ENCODE results near the gene MCM3.

MCM3 gene

GRCh38 chr6:52284460-52285176 is at the start of gene MCM3:
TSS of gene MCM3 (minus strand) at chr6:52284742. CDS start at chr6:52284674, 68 bp downstream.
- peak; percentile 93 for DNase-seq

GRCh38 chr6:52333840-52334200 is 49.3 kb upstream of the MCM3 start:
- no peak for DNase-seq

GRCh38 chr6:52331793-52332457 is 47.4 kb upstream of the MCM3 start:
- DNase-seq, result no peak

- DNase-seq, result no peak
Observed at GRCh38 chr6:52330470-52330869, 45.9 kb upstream of the MCM3 start.

- DNase-seq, result no peak
Observed at GRCh38 chr6:52328729-52329128, 44.2 kb upstream of the MCM3 start.

- DNase-seq, result no peak
Observed at GRCh38 chr6:52328303-52328662, 43.7 kb upstream of the MCM3 start.

- no peak for DNase-seq
Observed at GRCh38 chr6:52326540-52327364, 42.2 kb upstream of the MCM3 start.

- no peak for DNase-seq
Observed at GRCh38 chr6:52325695-52326471, 41.3 kb upstream of the MCM3 start.

GRCh38 chr6:52324189-52324588 is 39.6 kb upstream of the MCM3 start:
- no peak for DNase-seq

GRCh38 chr6:52317841-52318581 is 33.5 kb upstream of the MCM3 start:
- DNase-seq, result no peak

GRCh38 chr6:52317211-52317610 is 32.7 kb upstream of the MCM3 start:
- DNase-seq, result no peak

- no peak for DNase-seq
Observed at GRCh38 chr6:52314752-52315151, 30.2 kb upstream of the MCM3 start.

- no peak for DNase-seq
Observed at GRCh38 chr6:52312461-52312860, 27.9 kb upstream of the MCM3 start.

GRCh38 chr6:52310932-52311331 is 26.4 kb upstream of the MCM3 start:
- DNase-seq, result no peak

- no peak for DNase-seq
Observed at GRCh38 chr6:52307900-52308372, 23.4 kb upstream of the MCM3 start.

GRCh38 chr6:52306972-52307870 is 22.7 kb upstream of the MCM3 start:
- no peak for DNase-seq

- no peak for DNase-seq
Observed at GRCh38 chr6:52305948-52306767, 21.6 kb upstream of the MCM3 start.

- no peak for DNase-seq
Observed at GRCh38 chr6:52305411-52305810, 20.9 kb upstream of the MCM3 start.

- DNase-seq, result no peak
Observed at GRCh38 chr6:52304983-52305390, 20.4 kb upstream of the MCM3 start.

GRCh38 chr6:52303178-52303577 is 18.6 kb upstream of the MCM3 start:
- no peak for DNase-seq
